ENCODE measurements around the gene INSRR.

DNA sequence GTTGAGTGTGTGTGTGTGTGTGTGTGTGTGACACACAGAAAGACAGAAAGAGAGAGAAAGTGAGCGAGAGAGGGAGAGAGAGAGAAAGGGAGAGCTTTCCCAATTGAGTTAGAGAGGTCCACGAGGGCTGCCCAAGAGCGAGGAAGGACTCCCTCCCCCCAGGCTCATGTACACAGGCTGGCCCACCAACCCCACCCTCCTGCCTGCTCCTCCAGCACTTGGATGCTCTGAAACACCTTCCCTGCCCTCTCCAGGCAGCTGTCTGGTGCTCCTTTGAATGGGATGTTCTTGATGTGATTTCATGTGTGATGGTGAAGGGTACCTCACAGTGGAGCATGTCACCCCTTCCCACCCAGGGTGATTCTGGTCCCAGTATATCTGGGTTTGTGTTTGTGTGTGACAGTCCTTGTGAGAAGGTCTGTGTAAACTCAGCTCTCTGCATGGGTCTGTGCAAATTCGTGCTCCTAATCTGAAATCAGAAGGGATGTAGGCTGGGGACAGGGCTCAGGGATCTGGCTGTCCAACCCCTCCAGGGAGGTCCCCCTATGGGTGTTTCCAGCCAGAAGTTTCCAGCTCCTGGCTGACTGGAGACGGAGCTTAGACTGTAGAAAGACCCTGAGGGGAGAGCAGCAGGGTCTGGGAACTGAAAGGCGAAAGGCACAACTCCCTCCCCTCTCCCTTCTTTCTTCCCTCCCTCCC is 27.8 kb upstream of the INSRR start:
- TF ChIP-seq EZH2phosphoT487 (conservative IDR thresholded peaks at IDR 0.05; ENCODE audit: low read length) = no peak
- TF ChIP-seq, protein P1, sequence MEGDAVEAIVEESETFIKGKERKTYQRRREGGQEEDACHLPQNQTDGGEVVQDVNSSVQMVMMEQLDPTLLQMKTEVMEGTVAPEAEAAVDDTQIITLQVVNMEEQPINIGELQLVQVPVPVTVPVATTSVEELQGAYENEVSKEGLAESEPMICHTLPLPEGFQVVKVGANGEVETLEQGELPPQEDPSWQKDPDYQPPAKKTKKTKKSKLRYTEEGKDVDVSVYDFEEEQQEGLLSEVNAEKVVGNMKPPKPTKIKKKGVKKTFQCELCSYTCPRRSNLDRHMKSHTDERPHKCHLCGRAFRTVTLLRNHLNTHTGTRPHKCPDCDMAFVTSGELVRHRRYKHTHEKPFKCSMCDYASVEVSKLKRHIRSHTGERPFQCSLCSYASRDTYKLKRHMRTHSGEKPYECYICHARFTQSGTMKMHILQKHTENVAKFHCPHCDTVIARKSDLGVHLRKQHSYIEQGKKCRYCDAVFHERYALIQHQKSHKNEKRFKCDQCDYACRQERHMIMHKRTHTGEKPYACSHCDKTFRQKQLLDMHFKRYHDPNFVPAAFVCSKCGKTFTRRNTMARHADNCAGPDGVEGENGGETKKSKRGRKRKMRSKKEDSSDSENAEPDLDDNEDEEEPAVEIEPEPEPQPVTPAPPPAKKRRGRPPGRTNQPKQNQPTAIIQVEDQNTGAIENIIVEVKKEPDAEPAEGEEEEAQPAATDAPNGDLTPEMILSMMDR (IDR thresholded peaks at IDR 0.05; ENCODE audit: insufficient read depth, low read length, poor library complexity, severe bottlenecking) = no peak
